Endothelial cell (in vitro differentiated cells): ENCODE results near the gene PPT2. TPM values are rescaled to one million over a fixed set of nuclear protein-coding genes. Genes with fewer than 3 reads are reported as not detected.

Experiments used
- DNase-seq: peaks from one replicate; pipeline ENCODE4 v3.0.0; 2021; ENCODE audit warnings: low spot score
- H3K27ac Mint-ChIP-seq: one replicate; pipeline ENCODE4 v1.8.0; 2021; ENCODE audit warnings: mixed read lengths, inconsistent platforms; ENCODE audit not compliant: unreplicated experiment
- H3K27me3 Mint-ChIP-seq: one replicate; pipeline ENCODE4 v1.8.0; 2021; ENCODE audit warnings: mild to moderate bottlenecking, moderate library complexity, mixed read lengths, inconsistent platforms; ENCODE audit not compliant: unreplicated experiment
- H3K36me3 Mint-ChIP-seq: one replicate; pipeline ENCODE4 v1.8.0; 2021; ENCODE audit warnings: mild to moderate bottlenecking, low read depth, mixed read lengths, inconsistent platforms; ENCODE audit not compliant: unreplicated experiment
- H3K4me1 Mint-ChIP-seq: one replicate; pipeline ENCODE4 v1.8.0; 2021; ENCODE audit warnings: mild to moderate bottlenecking, mixed read lengths, inconsistent platforms; ENCODE audit not compliant: unreplicated experiment
- H3K4me3 Mint-ChIP-seq: one replicate; pipeline ENCODE4 v1.8.0; 2021; ENCODE audit warnings: mild to moderate bottlenecking, mixed read lengths, inconsistent platforms; ENCODE audit not compliant: unreplicated experiment
- H3K9me3 Mint-ChIP-seq: one replicate; pipeline ENCODE4 v1.8.0; 2021; ENCODE audit warnings: mixed read lengths, inconsistent platforms; ENCODE audit not compliant: unreplicated experiment
- CTCF ChIP-seq: fragments of 200-600 bp; sonication (generic); IDR thresholded peaks from one replicate; pipeline ENCODE4 v1.5.0; 2021; ENCODE audit warnings: antibody characterized with exemption; ENCODE audit not compliant: unreplicated experiment
- total RNA-seq: library from RNA; stranded (reverse); fragmentation: NEBNext Ultra II Directional; extraction: Animal tissue kit (Norgen Biotek cat#: 25700); gene quantifications from one replicate; pipeline ENCODE4 v1.2.1, GENCODE V29; 2021; ENCODE audit not compliant: unreplicated experiment

PPT2 gene
- total RNA-seq, 1 donor from 2014 or later, result 44.4 TPM

- peaks cover 45% of the 10 kb centered on the region for H3K4me1 Mint-ChIP-seq
- TF ChIP-seq CTCF, result no peak
- H3K27ac Mint-ChIP-seq, result peak overlapping the region; percentile 61
- H3K9me3 Mint-ChIP-seq, result no peaks in the 10 kb centered on the region
- peaks cover 10% of the 10 kb centered on the region for H3K36me3 Mint-ChIP-seq
- H3K27me3 Mint-ChIP-seq, result peaks cover 19% of the 10 kb centered on the region
- H3K4me3 Mint-ChIP-seq, result peak overlapping the region; percentile 71
- no peak for DNase-seq
These were observed 2.6 kb upstream of the PPT2 start for GRCh38 chr6:32151181-32151862.

- no peak for DNase-seq
- Mint-ChIP-seq H3K36me3 (peaks cover 10% of the 10 kb centered on the region), H3K27ac (peak within 1 kb of the TSS; percentile 76), H3K4me3 (peak within 1 kb of the TSS; percentile 99), H3K9me3 (no peaks in the 10 kb centered on the region), H3K27me3 (peaks cover 18% of the 10 kb centered on the region), H3K4me1 (peaks cover 45% of the 10 kb centered on the region)
- no peak for TF ChIP-seq CTCF
These were observed 1.8 kb upstream of the PPT2 start, which contains the start of gene PRRT1 for GRCh38 chr6:32151863-32152768. Gene PRRT1, minus strand, starts transcription at chr6:32151939. Its CDS starts 112 bp downstream, at chr6:32151827.

- Mint-ChIP-seq H3K4me1 (peaks cover 43% of the 10 kb centered on the region), H3K4me3 (peak overlapping the region; percentile 99), H3K9me3 (no peaks in the 10 kb centered on the region), H3K27me3 (peaks cover 18% of the 10 kb centered on the region), H3K27ac (peak overlapping the region; percentile 76), H3K36me3 (peaks cover 17% of the 10 kb centered on the region)
- TF ChIP-seq CTCF, result no peak
- no peak for DNase-seq
These were observed 975 bp upstream of the PPT2 start for GRCh38 chr6:32152769-32153563.

GRCh38 chr6:32154514-32155161 is 697 bp downstream of the PPT2 start:
- H3K27me3 Mint-ChIP-seq, result peaks cover 10% of the 10 kb centered on the region
- H3K27ac Mint-ChIP-seq, result peak overlapping the region; percentile 94
- H3K4me1 Mint-ChIP-seq, result peaks cover 35% of the 10 kb centered on the region
- peak overlapping the region; percentile 99 for H3K4me3 Mint-ChIP-seq
- TF ChIP-seq CTCF, result no peak
- H3K9me3 Mint-ChIP-seq, result no peaks in the 10 kb centered on the region
- H3K36me3 Mint-ChIP-seq, result peaks cover 17% of the 10 kb centered on the region
- DNase-seq, result no peak
